Measurements from ENCODE around the gene SCARF2. TPM values are rescaled to one million over a fixed set of nuclear protein-coding genes. Genes with fewer than 3 reads are reported as not detected.

SCARF2 gene
- total RNA-seq, 1 donor, result 15.5 TPM

DNA sequence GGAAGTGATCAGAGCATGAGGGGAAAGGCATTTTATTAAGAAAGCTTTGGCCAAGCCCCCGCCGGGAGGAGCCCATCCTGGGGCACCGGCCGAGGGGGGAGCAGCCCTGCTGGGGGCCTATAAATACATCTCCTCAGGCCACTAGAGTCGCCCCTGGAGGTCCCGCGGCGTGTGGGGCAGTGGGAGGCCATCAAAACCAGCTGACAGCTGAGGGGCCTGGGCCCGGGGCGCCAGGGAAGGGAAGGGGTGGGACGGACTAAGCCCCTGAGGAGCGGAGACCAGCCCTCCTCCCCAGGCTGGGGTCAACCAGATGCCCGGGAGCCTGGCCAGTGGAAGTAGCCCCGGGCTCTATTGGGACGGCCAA lies 13.1 kb downstream of the SCARF2 start:
- TF ChIP-seq, protein P1, sequence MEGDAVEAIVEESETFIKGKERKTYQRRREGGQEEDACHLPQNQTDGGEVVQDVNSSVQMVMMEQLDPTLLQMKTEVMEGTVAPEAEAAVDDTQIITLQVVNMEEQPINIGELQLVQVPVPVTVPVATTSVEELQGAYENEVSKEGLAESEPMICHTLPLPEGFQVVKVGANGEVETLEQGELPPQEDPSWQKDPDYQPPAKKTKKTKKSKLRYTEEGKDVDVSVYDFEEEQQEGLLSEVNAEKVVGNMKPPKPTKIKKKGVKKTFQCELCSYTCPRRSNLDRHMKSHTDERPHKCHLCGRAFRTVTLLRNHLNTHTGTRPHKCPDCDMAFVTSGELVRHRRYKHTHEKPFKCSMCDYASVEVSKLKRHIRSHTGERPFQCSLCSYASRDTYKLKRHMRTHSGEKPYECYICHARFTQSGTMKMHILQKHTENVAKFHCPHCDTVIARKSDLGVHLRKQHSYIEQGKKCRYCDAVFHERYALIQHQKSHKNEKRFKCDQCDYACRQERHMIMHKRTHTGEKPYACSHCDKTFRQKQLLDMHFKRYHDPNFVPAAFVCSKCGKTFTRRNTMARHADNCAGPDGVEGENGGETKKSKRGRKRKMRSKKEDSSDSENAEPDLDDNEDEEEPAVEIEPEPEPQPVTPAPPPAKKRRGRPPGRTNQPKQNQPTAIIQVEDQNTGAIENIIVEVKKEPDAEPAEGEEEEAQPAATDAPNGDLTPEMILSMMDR (IDR thresholded peaks at IDR 0.05; ENCODE audit: insufficient read depth, low read depth, low read length), result no peak
- DNase-seq (ENCODE audit: low read depth), result no peak

DNA sequence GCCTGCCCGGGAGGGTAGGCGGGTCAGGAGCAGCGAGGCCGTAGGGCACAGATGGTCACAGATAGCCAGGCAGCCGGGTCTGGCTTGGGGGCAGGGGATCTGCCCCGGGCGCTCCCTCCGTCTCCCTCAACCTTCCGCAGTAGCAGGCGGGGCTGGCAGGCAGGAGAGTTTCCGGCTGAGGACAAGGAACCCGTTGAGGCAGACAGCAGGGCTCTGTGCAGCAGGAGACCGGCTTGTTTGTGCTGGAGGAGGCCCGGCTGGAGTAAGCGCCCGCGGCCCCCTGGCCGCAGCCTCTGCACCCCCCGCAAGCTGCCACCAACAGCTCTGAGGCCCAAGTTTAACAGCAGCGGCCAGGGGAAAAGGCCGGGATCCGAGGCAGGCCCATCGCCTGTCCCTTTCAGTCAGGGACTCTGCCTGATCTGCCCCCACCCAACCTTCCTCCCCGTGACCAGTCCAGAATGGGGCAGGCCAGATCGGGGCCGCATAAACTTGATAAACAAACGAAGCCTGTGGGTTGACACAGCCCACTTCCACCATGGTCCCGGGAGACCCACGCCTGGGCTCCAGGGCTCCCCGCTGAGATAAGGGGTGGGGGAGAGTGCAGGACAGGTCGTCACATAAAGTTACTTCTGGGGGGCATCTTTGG lies 13.6 kb downstream of the SCARF2 start:
- H3K4me3 ChIP-seq (ENCODE audit: low read depth, low read length), result no peak overlapping the region
- TF ChIP-seq, protein P1 (IDR thresholded peaks at IDR 0.05; ENCODE audit: insufficient read depth, low read depth, low read length), result no peak
- no peak for DNase-seq (ENCODE audit: low read depth)

More for the DNA sequence above, 13.1 kb downstream of the SCARF2 start:
- no peak overlapping the region for H3K4me3 ChIP-seq (ENCODE audit: low read depth, low read length)

DNA sequence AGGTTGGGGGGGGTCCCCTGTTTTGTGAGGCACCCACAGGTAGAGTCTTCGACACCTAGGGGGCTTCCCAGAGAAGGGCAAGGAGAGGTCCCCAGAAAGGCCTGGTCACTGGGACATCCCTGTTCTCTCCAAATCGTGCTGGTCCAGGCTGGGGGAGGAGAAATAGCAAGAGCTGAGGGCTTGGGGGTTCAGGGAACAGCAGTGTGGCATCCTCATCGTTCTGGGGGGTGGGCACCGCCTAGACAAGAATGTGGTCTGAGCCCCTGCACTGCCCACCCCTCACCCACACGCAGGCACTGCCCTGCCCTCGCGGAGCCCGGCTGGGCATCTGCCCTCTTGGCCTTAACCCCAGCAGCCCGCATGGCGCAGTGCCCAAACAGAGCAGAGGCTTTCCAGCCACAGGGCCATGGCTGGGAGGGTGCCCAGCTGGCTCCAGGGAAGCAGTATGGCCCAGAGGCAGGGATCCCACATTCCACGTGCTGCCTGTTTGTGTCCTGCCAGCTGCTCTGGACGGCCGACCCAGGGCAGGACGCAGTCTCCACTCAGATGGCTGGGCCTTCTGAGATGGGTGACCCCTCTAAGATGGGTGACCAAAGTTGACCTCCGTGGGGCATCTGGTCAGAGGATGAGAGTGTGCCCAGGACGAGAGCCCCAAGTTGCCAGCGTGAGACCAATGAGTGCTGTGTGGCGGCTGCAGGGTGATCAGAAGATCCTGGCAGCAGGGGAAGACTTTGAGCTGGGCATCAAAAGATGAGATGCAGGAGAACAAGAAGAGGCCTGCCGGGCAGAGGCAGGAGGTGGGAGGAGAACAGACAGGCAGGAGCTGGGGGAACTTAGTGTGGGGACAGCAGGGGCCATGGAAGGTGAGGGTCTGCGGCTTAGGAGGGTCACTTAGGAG lies 14.4 kb downstream of the SCARF2 start:
- no peak overlapping the region for H3K4me3 ChIP-seq (ENCODE audit: low read depth, low read length)
- no peak for DNase-seq (ENCODE audit: low read depth)
- TF ChIP-seq, protein P1 (IDR thresholded peaks at IDR 0.05; ENCODE audit: insufficient read depth, low read depth, low read length), result no peak

DNA sequence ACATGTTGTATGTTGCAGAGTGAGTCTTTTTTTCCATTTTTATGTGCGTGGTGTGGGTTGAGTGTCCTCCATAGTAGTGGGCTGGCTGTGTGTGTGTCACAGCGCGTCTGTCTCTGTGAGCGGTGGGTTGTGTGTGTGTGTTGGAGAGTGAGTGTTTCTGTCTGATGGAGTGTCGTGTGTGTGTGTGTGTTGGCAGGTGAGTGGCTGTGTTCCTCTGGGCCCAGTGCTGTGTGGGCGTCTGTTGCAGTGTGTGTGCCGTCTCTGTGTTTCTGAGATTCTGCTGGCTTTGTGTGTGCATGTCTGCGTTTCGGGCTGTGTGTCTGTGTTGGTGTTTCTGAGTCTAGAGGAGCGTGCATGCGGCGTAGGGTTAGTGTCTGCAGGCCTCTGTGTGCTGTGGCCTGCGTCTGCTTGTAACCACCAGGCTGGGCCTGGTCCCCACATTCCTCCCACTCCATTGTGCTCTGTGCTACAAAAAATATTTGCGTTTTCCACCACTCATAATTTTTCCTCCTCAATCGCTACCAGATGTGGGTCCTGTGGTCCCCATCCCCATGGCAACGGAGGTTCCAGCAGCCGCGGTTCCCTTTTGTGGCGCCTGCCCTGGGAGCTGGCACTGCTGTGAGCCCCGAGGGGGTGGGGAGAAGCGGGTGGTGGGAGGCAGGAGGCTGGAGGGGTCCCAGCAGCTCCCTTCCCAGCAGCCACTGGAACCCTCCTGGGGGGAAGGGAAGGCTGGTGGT lies 15.2 kb downstream of the SCARF2 start:
- TF ChIP-seq, protein P1 (IDR thresholded peaks at IDR 0.05; ENCODE audit: insufficient read depth, low read depth, low read length), result no peak
- H3K4me3 ChIP-seq (ENCODE audit: low read depth, low read length), result no peak overlapping the region
- DNase-seq (ENCODE audit: low read depth), result peak; percentile 28

DNA sequence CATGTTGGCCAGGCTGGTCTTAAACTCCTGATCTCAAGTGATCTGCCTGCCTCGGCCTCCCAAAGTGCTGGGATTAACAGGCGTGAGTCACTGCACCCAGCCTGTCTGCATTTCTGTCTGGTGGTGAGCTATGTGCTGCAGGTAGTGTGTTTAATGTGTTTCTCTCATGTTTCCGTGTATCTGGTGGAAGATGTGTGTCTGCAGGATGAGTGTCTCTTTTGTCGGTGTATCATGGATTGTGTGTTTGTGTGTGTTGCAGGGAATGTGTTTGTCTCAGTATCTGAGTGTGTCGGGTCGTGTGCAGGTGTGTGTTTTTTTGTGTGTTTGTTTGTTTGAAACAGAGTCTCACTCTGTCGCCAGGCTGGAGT lies 16.1 kb downstream of the SCARF2 start:
- no peak overlapping the region for H3K4me3 ChIP-seq (ENCODE audit: low read depth, low read length)
- TF ChIP-seq, protein P1 (IDR thresholded peaks at IDR 0.05; ENCODE audit: insufficient read depth, low read depth, low read length), result no peak
- DNase-seq (ENCODE audit: low read depth), result no peak

DNA sequence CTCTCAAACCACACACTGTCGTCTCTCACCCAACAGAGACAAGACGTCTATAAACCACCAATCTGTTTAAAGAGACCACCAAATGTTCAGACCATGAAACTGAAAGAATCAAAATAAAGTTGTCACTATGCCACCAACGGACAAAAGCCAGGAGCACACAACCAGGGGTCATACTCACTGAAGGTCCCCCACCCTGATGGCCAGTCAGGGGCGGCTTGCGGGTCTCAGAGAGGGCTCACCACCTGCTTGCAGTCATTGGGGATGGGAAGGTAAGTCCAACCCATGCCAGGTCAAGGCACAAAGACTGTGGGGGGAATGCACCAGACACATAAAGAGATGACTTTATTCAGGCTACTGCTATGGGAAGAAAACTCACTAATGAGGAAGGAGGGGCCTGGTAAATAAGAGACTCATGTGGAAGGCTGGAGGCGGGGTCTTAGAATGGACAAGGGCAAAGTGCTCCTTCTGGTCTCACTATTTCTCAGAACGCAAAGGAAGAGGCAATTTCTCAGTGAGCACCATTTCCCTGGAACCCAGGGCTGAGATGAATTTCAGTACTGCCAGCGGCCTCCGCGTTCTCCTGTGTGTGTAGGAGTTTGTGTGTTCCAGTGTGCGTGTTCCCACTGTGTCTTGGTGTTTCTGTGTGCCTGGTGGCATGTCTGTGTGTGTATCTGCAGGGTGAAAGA lies 17.3 kb downstream of the SCARF2 start:
- TF ChIP-seq, protein P1 (IDR thresholded peaks at IDR 0.05; ENCODE audit: insufficient read depth, low read depth, low read length), result no peak
- no peak overlapping the region for H3K4me3 ChIP-seq (ENCODE audit: low read depth, low read length)
- DNase-seq (ENCODE audit: low read depth), result no peak

Data from fibroblast of villous mesenchyme (primary cell).